ENCODE results near the gene ABHD17A.

GRCh38 chr19:1841209-1841924, 43.9 kb downstream of the ABHD17A start:
- TF ChIP-seq CTCF (IDR thresholded peaks at IDR 0.05; ENCODE audit: low read length) (no peak), EZH2 (optimal IDR thresholded peaks at IDR 0.05; ENCODE audit: low read depth, low read length) (no peak), EZH2phosphoT487 (IDR thresholded peaks at IDR 0.05; ENCODE audit: low read length) (no peak)
